ENCODE measurements around the gene CNGA1. TPM values are rescaled to one million over a fixed set of nuclear protein-coding genes. Genes with fewer than 3 reads are reported as not detected.

The CNGA1 gene
- total RNA-seq, 1 experiment from 2014 or later: 1.0 TPM

GRCh38 chr4:47954245-47954644, 62.2 kb downstream of the CNGA1 start:
- Histone ChIP-seq H3K79me2 (ENCODE audit: insufficient read depth, low read length) (no peaks in the 10 kb centered on the region), H3K23me2 (ENCODE audit: insufficient read length, low read depth, low read length, poor library complexity, severe bottlenecking) (no peaks in the 10 kb centered on the region), H3K27ac (ENCODE audit: insufficient read length, low read depth, low read length) (no peak overlapping the region), H2BK5ac (ENCODE audit: insufficient read length, low read length) (no peak overlapping the region), H4K20me1 (ENCODE audit: control insufficient read depth, insufficient read depth, insufficient read length) (no peaks in the 10 kb centered on the region), H3K9ac (ENCODE audit: extremely low read depth, insufficient read length, low read length) (no peak overlapping the region), H3K79me1 (ENCODE audit: insufficient read depth, low read depth, low read length, poor library complexity, severe bottlenecking) (no peaks in the 10 kb centered on the region), H2AFZ (ENCODE audit: low read length) (no peak overlapping the region), H2BK12ac (ENCODE audit: insufficient read length, low read depth, low read length) (no peak overlapping the region), H3K23ac (ENCODE audit: insufficient read length, low read depth, low read length) (no peak overlapping the region), H3T11ph (ENCODE audit: low read length) (no peak overlapping the region), H2AK5ac (ENCODE audit: insufficient read length, low read length) (no peak overlapping the region), H3K56ac (ENCODE audit: insufficient read length, low read depth, low read length) (no peak overlapping the region), H3K18ac (ENCODE audit: insufficient read length, low read depth, low read length) (no peak overlapping the region), H3K4me1 (ENCODE audit: insufficient read depth, low read length) (no peaks in the 10 kb centered on the region), H3K4me2 (ENCODE audit: insufficient read depth, insufficient read length, low read length) (no peak overlapping the region), H3K9me3 (ENCODE audit: control insufficient read depth, low read depth, low read length) (no peaks in the 10 kb centered on the region), H4K8ac (replicated peaks; ENCODE audit: insufficient read length, low read depth, low read length) (no peak overlapping the region), H3K14ac (ENCODE audit: insufficient read depth, low read length) (no peak overlapping the region), H4K5ac (ENCODE audit: insufficient read length, low read depth, low read length) (no peak overlapping the region), H3K4ac (ENCODE audit: low read depth, low read length) (no peak overlapping the region), H2BK15ac (ENCODE audit: low read depth, low read length) (no peak overlapping the region), H4K91ac (ENCODE audit: insufficient read length, low read depth, low read length) (no peak overlapping the region), H3K27me3 (ENCODE audit: insufficient read depth, low read length) (no peaks in the 10 kb centered on the region), H2BK120ac (ENCODE audit: low read depth, low read length, poor library complexity, severe bottlenecking) (no peak overlapping the region), H2BK20ac (ENCODE audit: low read depth, low read length, poor library complexity, severe bottlenecking) (no peak overlapping the region)
- no CpG with 5 or more reads among the region's 10 CpGs for WGBS (ENCODE audit: extremely low coverage, insufficient read length, low lambda C conversion rate)
- peaks cover 6 to 8% of the 10 kb centered on the region in 2 experiments; a peak in 3 of 4 replicates for H3K4me1 Mint-ChIP-seq
- peaks cover 0 to 4% (median 0%) of the 10 kb centered on the region in 3 experiments; a peak in 2 of 7 replicates for H3K36me3 Mint-ChIP-seq (ENCODE audit: insufficient read depth in 1 of 3, low read depth in 3 of 3)
- DNase-seq: no peak
- no peak overlapping the region for H3K27ac Mint-ChIP-seq
- no peak overlapping the region for H3K4me3 Mint-ChIP-seq
- H3K27me3 Mint-ChIP-seq (ENCODE audit: low read depth): no peaks in the 10 kb centered on the region
- no peak for TF ChIP-seq CTCF (conservative IDR thresholded peaks at IDR 0.05)
- peaks cover 0 to 3% of the 10 kb centered on the region in 2 experiments; a peak in 1 of 5 replicates for H3K9me3 Mint-ChIP-seq
